Measurements from ENCODE around the gene CCNF.

CCNF gene

GRCh38 chr16:2464333-2464732 is 35.1 kb downstream of the CCNF start:
- Histone ChIP-seq H2AFZ (ENCODE audit: low read length) (no peak overlapping the region), H3K9me2 (ENCODE audit: low read depth, low read length) (no peaks in the 10 kb centered on the region), H3K9me3 (ENCODE audit: low read length) (no peaks in the 10 kb centered on the region), H3F3A (ENCODE audit: insufficient read depth, low read length) (no peaks in the 10 kb centered on the region), H3K27me3 (ENCODE audit: insufficient read depth, low read length) (no peaks in the 10 kb centered on the region), H3K4me3 (ENCODE audit: low read depth, low read length, poor library complexity, severe bottlenecking) (no peak overlapping the region), H3K4me2 (ENCODE audit: low read length) (no peak overlapping the region), H4K20me1 (ENCODE audit: insufficient read depth, low read length) (no peaks in the 10 kb centered on the region), H3K9ac (ENCODE audit: low read length) (no peak overlapping the region), H3K27ac (ENCODE audit: low read depth, low read length, poor library complexity, severe bottlenecking) (no peak overlapping the region), H3K79me2 (ENCODE audit: insufficient read depth, low read length) (no peaks in the 10 kb centered on the region), H3K4me1 (ENCODE audit: insufficient read depth, low read length, severe bottlenecking) (peaks cover 44% of the 10 kb centered on the region), H3K36me3 (ENCODE audit: insufficient read depth, low read length) (peaks cover 8% of the 10 kb centered on the region; the same call in 1 of the 2 replicates)
- TF ChIP-seq CTCF (IDR thresholded peaks at IDR 0.05; ENCODE audit: low read length) (no peak), EZH2 (IDR thresholded peaks at IDR 0.05; ENCODE audit: borderline replicate concordance, low read length) (no peak)

DNA sequence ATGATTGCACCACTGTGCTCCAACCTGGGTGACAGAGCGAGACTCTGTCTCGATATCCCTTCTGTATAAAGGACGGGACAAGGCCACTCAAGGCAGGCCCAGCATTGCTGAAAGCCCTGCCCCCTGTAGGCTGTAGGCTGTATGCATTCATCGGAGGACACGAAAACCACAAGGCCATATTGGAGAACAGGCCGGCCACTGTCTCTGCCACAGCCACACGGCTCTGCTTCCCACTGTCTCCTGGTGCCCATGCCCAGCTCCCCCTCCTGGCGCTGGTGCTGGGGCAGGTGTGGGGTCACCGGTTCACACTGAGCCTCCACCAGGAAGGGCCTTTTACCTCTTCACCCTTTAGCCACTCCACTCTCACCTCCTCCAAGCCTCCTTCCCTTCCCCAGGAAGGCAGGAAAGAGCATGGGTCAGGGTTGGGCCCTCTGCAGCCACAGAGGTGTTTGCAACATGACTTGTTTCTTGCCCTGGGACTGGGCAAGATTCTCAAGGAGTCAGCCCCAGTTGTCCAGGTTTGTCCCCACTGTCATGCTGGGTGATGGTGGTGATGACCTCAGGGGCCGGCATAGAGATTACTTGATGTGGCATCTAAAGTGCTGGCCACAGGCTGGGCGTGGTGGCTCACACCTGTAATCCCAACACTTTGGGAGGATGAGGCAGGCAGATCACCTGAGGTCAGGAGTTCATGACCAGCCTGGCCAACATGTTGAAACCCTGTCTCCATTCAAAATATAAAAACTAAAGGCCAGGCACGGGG is 36.6 kb downstream of the CCNF start:
- H3K79me2 ChIP-seq (ENCODE audit: insufficient read depth, low read length) = no peaks in the 10 kb centered on the region
- H3K4me1 ChIP-seq (ENCODE audit: insufficient read depth, low read length, severe bottlenecking) = peaks cover 37% of the 10 kb centered on the region
- H3K27me3 ChIP-seq (ENCODE audit: insufficient read depth, low read length) = no peaks in the 10 kb centered on the region; the same call in 1 of the 2 replicates
- TF ChIP-seq EZH2 (IDR thresholded peaks at IDR 0.05; ENCODE audit: borderline replicate concordance, low read length) (no peak), CTCF (IDR thresholded peaks at IDR 0.05; ENCODE audit: low read length) (peak; percentile 42)
- H4K20me1 ChIP-seq (ENCODE audit: insufficient read depth, low read length) = no peaks in the 10 kb centered on the region
- no peaks in the 10 kb centered on the region for H3K9me3 ChIP-seq (ENCODE audit: low read length)
- no peak overlapping the region for H3K27ac ChIP-seq (ENCODE audit: low read depth, low read length, poor library complexity, severe bottlenecking)
- no peaks in the 10 kb centered on the region for H3K9me2 ChIP-seq (ENCODE audit: low read depth, low read length)
- H3K36me3 ChIP-seq (ENCODE audit: insufficient read depth, low read length) = peaks cover 8% of the 10 kb centered on the region; the same call in 1 of the 2 replicates
- no peak overlapping the region for H3K9ac ChIP-seq (ENCODE audit: low read length)
- no peak overlapping the region for H3K4me3 ChIP-seq (ENCODE audit: low read depth, low read length, poor library complexity, severe bottlenecking)
- no peaks in the 10 kb centered on the region for H3F3A ChIP-seq (ENCODE audit: insufficient read depth, low read length)
- H3K4me2 ChIP-seq (ENCODE audit: low read length) = no peak overlapping the region
- H2AFZ ChIP-seq (ENCODE audit: low read length) = no peak overlapping the region

DNA sequence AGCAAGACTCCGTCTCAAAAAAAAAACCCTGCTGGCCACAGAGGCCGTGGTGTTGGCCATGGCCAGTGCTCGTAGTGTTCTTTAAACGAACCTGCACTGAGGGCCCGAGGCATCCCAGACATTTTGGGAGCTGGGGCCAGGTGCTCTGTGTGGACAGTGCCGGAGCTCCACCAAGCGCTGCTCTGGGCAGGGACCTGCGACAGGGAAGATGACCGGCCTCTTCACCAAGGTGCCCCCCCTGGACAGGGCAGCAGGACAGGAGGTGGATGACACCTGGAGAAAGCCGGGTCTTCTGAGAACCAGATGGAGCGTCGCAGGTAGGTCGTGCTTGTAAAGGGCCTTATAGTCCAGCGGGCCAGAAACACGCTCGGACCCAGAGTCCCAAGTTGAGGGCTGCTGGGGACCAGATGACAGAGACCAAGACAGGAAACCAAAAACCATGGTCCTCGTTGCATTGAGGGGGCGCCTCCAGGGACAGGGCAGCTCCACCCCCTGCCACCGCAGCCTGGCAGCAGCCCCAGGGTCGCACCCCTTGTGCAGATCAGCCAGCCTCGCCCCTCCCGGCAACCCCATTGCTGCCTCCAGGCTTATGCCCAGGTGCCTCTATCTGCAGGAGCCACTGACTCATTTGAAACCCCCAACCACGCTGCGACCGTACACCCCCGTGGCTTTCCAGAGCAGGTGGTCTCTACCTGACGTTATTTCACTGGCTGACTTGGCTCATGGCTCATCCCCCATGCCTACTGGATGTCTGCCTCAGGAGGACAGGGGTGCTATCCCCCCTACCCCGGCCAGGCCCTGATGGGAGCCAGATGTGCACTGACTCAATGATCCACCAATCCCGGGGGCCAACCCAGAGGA is 37.6 kb downstream of the CCNF start:
- no peaks in the 10 kb centered on the region for H4K20me1 ChIP-seq (ENCODE audit: insufficient read depth, low read length)
- H3K9ac ChIP-seq (ENCODE audit: low read length) = no peak overlapping the region
- no peaks in the 10 kb centered on the region for H3K79me2 ChIP-seq (ENCODE audit: insufficient read depth, low read length)
- H3K4me2 ChIP-seq (ENCODE audit: low read length) = peak overlapping the region; percentile 66; the same call in 1 of the 2 replicates
- TF ChIP-seq CTCF (IDR thresholded peaks at IDR 0.05; ENCODE audit: low read length) (no peak), EZH2 (IDR thresholded peaks at IDR 0.05; ENCODE audit: borderline replicate concordance, low read length) (no peak)
- no peak overlapping the region for H3K27ac ChIP-seq (ENCODE audit: low read depth, low read length, poor library complexity, severe bottlenecking)
- H3K9me3 ChIP-seq (ENCODE audit: low read length) = no peaks in the 10 kb centered on the region
- H3K4me1 ChIP-seq (ENCODE audit: insufficient read depth, low read length, severe bottlenecking) = peaks cover 38% of the 10 kb centered on the region
- H3K27me3 ChIP-seq (ENCODE audit: insufficient read depth, low read length) = peaks cover under 1% of the 10 kb centered on the region
- no peaks in the 10 kb centered on the region for H3F3A ChIP-seq (ENCODE audit: insufficient read depth, low read length)
- H3K4me3 ChIP-seq (ENCODE audit: low read depth, low read length, poor library complexity, severe bottlenecking) = no peak overlapping the region
- peaks cover 4% of the 10 kb centered on the region; the same call in 1 of the 2 replicates for H3K36me3 ChIP-seq (ENCODE audit: insufficient read depth, low read length)
- no peak overlapping the region for H2AFZ ChIP-seq (ENCODE audit: low read length)
- H3K9me2 ChIP-seq (ENCODE audit: low read depth, low read length) = no peaks in the 10 kb centered on the region
